Measurements from ENCODE around the gene SLC25A1.

The SLC25A1 gene

GRCh38 chr22:19142394-19142793 is 36.1 kb downstream of the SLC25A1 start:
- no peak overlapping the region for H3K27ac Mint-ChIP-seq
- no peaks in the 10 kb centered on the region for H3K27me3 Mint-ChIP-seq
- ATAC-seq (replicated peaks) (no peak), DNase-seq (no peak)
- peak overlapping the region; percentile 35 to 46 for H3K4me3 Mint-ChIP-seq
- peaks cover 15 to 17% of the 10 kb centered on the region in 2 donors for H3K4me1 Mint-ChIP-seq (ENCODE audit: low read depth in 2 of 2)
- H3K36me3 Mint-ChIP-seq (ENCODE audit: insufficient read depth) = peaks cover 42% of the 10 kb centered on the region
- H3K9me3 Mint-ChIP-seq = no peaks in the 10 kb centered on the region

- DNase-seq (no peak), ATAC-seq (replicated peaks) (no peak)
- H3K36me3 Mint-ChIP-seq (ENCODE audit: insufficient read depth) = peaks cover 63% of the 10 kb centered on the region
- H3K4me1 Mint-ChIP-seq (ENCODE audit: low read depth in 2 of 2) = peaks cover 15 to 21% of the 10 kb centered on the region in 2 donors
- no peak overlapping the region for H3K4me3 Mint-ChIP-seq
- H3K27ac Mint-ChIP-seq = no peak overlapping the region
- H3K9me3 Mint-ChIP-seq = no peaks in the 10 kb centered on the region
- no peaks in the 10 kb centered on the region for H3K27me3 Mint-ChIP-seq
Observed at GRCh38 chr22:19139974-19140373, 38.6 kb downstream of the SLC25A1 start.

- Mint-ChIP-seq H3K9me3 (no peaks in the 10 kb centered on the region), H3K27me3 (no peaks in the 10 kb centered on the region), H3K27ac (no peak overlapping the region), H3K36me3 (ENCODE audit: insufficient read depth) (peaks cover 59% of the 10 kb centered on the region), H3K4me1 (ENCODE audit: low read depth in 2 of 2) (peaks cover 6 to 12% of the 10 kb centered on the region in 2 donors), H3K4me3 (no peak overlapping the region)
- no peak for ATAC-seq (replicated peaks)
- no peak for DNase-seq
Observed at GRCh38 chr22:19139001-19139356, 39.6 kb downstream of the SLC25A1 start.

- no peaks in the 10 kb centered on the region for H3K9me3 Mint-ChIP-seq
- DNase-seq = no peak
- peaks cover 61% of the 10 kb centered on the region for H3K36me3 Mint-ChIP-seq (ENCODE audit: insufficient read depth)
- no peak for ATAC-seq (replicated peaks)
- no peak overlapping the region for H3K4me3 Mint-ChIP-seq
- no peaks in the 10 kb centered on the region for H3K27me3 Mint-ChIP-seq
- no peak overlapping the region for H3K27ac Mint-ChIP-seq
- H3K4me1 Mint-ChIP-seq (ENCODE audit: low read depth in 2 of 2) = peaks cover 3 to 10% of the 10 kb centered on the region in 2 donors
Observed at GRCh38 chr22:19138217-19139000, 40.1 kb downstream of the SLC25A1 start.

GRCh38 chr22:19137384-19138216 is 40.9 kb downstream of the SLC25A1 start:
- peaks cover 69% of the 10 kb centered on the region for H3K36me3 Mint-ChIP-seq (ENCODE audit: insufficient read depth)
- ATAC-seq (replicated peaks) (no peak), DNase-seq (no peak)
- H3K9me3 Mint-ChIP-seq = no peaks in the 10 kb centered on the region
- peak overlapping the region in 1 of 2 donors; percentile 46 for H3K27ac Mint-ChIP-seq
- H3K27me3 Mint-ChIP-seq = no peaks in the 10 kb centered on the region
- no peak overlapping the region for H3K4me3 Mint-ChIP-seq
- H3K4me1 Mint-ChIP-seq (ENCODE audit: low read depth in 2 of 2) = peaks cover 1 to 10% of the 10 kb centered on the region in 2 donors

- DNase-seq (no peak), ATAC-seq (replicated peaks) (no peak)
- Mint-ChIP-seq H3K27me3 (no peaks in the 10 kb centered on the region), H3K9me3 (no peaks in the 10 kb centered on the region), H3K36me3 (ENCODE audit: insufficient read depth) (peaks cover 71% of the 10 kb centered on the region), H3K4me3 (no peak overlapping the region), H3K27ac (peak overlapping the region in 1 of 2 donors; percentile 46), H3K4me1 (ENCODE audit: low read depth in 2 of 2) (peaks cover 0 to 6% of the 10 kb centered on the region in 2 donors)
Observed at GRCh38 chr22:19136915-19137314, 41.6 kb downstream of the SLC25A1 start.

GRCh38 chr22:19134874-19135273 is 43.7 kb downstream of the SLC25A1 start:
- H3K4me1 Mint-ChIP-seq (ENCODE audit: low read depth in 2 of 2) = peaks cover 0 to 6% of the 10 kb centered on the region in 2 donors
- no peaks in the 10 kb centered on the region for H3K27me3 Mint-ChIP-seq
- no peak overlapping the region for H3K4me3 Mint-ChIP-seq
- DNase-seq (no peak), ATAC-seq (replicated peaks) (no peak)
- H3K9me3 Mint-ChIP-seq = no peaks in the 10 kb centered on the region
- H3K27ac Mint-ChIP-seq = peak overlapping the region in 1 of 2 donors; percentile 82
- peaks cover 60% of the 10 kb centered on the region for H3K36me3 Mint-ChIP-seq (ENCODE audit: insufficient read depth)

- peaks cover 55% of the 10 kb centered on the region for H3K36me3 Mint-ChIP-seq (ENCODE audit: insufficient read depth)
Observed at GRCh38 chr22:19134176-19134831, 44.2 kb downstream of the SLC25A1 start.

GRCh38 chr22:19133561-19133960 is 45.0 kb downstream of the SLC25A1 start:
- no peaks in the 10 kb centered on the region for H3K9me3 Mint-ChIP-seq
- no peak for ATAC-seq (replicated peaks)
- no peaks in the 10 kb centered on the region for H3K27me3 Mint-ChIP-seq
- peaks cover 49% of the 10 kb centered on the region for H3K36me3 Mint-ChIP-seq (ENCODE audit: insufficient read depth)
- no peak overlapping the region for H3K4me3 Mint-ChIP-seq
- H3K4me1 Mint-ChIP-seq (ENCODE audit: low read depth in 2 of 2) = peaks cover 0 to 4% of the 10 kb centered on the region in 2 donors
- DNase-seq = no peak
- peak overlapping the region in 1 of 2 donors; percentile 29 for H3K27ac Mint-ChIP-seq

More at GRCh38 chr22:19134176-19134831, 44.2 kb downstream of the SLC25A1 start:
- H3K27me3 Mint-ChIP-seq = no peaks in the 10 kb centered on the region
- no peak overlapping the region for H3K4me3 Mint-ChIP-seq
- ATAC-seq (replicated peaks) (no peak), DNase-seq (no peak)
- peaks cover 0 to 4% of the 10 kb centered on the region in 2 donors for H3K4me1 Mint-ChIP-seq (ENCODE audit: low read depth in 2 of 2)
- no peak overlapping the region for H3K27ac Mint-ChIP-seq
- H3K9me3 Mint-ChIP-seq = no peaks in the 10 kb centered on the region

- DNase-seq = no peak
- peak overlapping the region in 1 of 2 donors; percentile 29 for H3K27ac Mint-ChIP-seq
Observed at GRCh38 chr22:19132693-19133400, 45.7 kb downstream of the SLC25A1 start.

GRCh38 chr22:19132153-19132552 is 46.4 kb downstream of the SLC25A1 start:
- Mint-ChIP-seq H3K4me3 (no peak overlapping the region), H3K9me3 (no peaks in the 10 kb centered on the region), H3K27me3 (no peaks in the 10 kb centered on the region), H3K4me1 (ENCODE audit: low read depth in 2 of 2) (peaks cover 0 to 4% of the 10 kb centered on the region in 2 donors), H3K27ac (no peak overlapping the region), H3K36me3 (ENCODE audit: insufficient read depth) (peaks cover 51% of the 10 kb centered on the region)
- DNase-seq (no peak), ATAC-seq (replicated peaks) (no peak)

More at GRCh38 chr22:19132693-19133400, 45.7 kb downstream of the SLC25A1 start:
- Mint-ChIP-seq H3K36me3 (ENCODE audit: insufficient read depth) (peaks cover 49% of the 10 kb centered on the region), H3K9me3 (no peaks in the 10 kb centered on the region), H3K4me1 (ENCODE audit: low read depth in 2 of 2) (peaks cover 0 to 4% of the 10 kb centered on the region in 2 donors), H3K27me3 (no peaks in the 10 kb centered on the region), H3K4me3 (peak overlapping the region in 1 of 2 donors; percentile 57)
- no peak for ATAC-seq (replicated peaks)

- peaks cover 0 to 3% of the 10 kb centered on the region in 2 donors for H3K4me1 Mint-ChIP-seq (ENCODE audit: low read depth in 2 of 2)
Observed at GRCh38 chr22:19131685-19132015, 46.9 kb downstream of the SLC25A1 start.

More at GRCh38 chr22:19131685-19132015, 46.9 kb downstream of the SLC25A1 start:
- Mint-ChIP-seq H3K27me3 (no peaks in the 10 kb centered on the region), H3K27ac (no peak overlapping the region), H3K36me3 (ENCODE audit: insufficient read depth) (peaks cover 46% of the 10 kb centered on the region), H3K4me3 (no peak overlapping the region), H3K9me3 (no peaks in the 10 kb centered on the region)
- DNase-seq (no peak), ATAC-seq (replicated peaks) (no peak)
